Subcutaneous adipose tissue (tissue), 4 donors: ENCODE results near the gene RPL3. TPM values are rescaled to one million over a fixed set of nuclear protein-coding genes. Genes with fewer than 3 reads are reported as not detected.

Source experiments
- CTCF ChIP-seq: fragments of 450-650 bp; IDR thresholded peaks from one replicate; pipeline ENCODE4 v1.5.1; 2016; ENCODE audit warnings: low read depth, mild to moderate bottlenecking, control low read depth, antibody characterized with exemption, moderate library complexity
- total RNA-seq, 4 donors: library from RNA; depleted of rRNA; stranded (reverse); fragments of >200 nt; gene quantifications; one replicate each; pipeline ENCODE4 v1.1.0, GENCODE V29; 2016

Gene RPL3
- total RNA-seq, result 1,000 to 10,000 TPM; 1,287 to 1,894 (median 1,495) TPM

DNA sequence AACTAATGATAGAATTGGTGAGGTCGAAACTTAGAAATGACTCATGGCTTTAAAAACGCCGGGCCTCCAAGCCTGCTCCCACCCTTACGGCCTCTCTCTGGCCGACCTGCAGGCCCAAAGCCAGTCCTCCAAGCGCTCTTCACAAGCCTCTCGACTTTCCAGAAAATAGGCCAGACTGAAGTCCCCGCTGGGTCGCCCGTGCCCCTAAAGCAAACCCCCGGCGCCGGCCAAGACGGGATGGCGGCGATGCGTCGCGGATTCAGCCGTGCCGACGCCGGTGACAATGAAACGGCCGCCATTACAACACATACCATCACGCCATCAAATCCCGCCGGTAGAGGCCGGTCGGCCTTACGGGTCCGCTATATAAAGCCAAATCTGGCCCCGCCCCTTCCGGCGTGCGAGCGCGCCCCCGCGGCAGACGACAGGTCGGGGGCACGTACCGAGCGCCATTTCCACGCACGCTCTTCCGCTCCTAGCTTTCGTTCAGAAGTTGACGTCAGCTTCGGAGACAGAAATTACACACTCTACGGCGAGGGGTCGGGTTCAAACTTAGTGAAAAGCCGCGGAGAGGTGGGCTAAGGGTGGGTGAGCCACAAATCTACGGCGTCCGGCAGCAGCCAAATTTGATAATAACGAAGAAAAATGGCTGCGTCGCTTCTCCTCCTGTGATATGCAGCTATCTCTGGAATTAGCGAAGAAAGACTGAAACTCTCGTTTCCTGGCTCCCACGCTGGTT lies at the start of gene RPL3:
Gene RPL3 (minus strand): TSS at position 340 of the 739 bp plus-strand sequence. CDS start 26 bp downstream, at position 314.
- no peak for TF ChIP-seq CTCF

- TF ChIP-seq CTCF, result no peak
These were observed 49.8 kb upstream of the RPL3 start for GRCh38 chr22:39369186-39369585.

DNA sequence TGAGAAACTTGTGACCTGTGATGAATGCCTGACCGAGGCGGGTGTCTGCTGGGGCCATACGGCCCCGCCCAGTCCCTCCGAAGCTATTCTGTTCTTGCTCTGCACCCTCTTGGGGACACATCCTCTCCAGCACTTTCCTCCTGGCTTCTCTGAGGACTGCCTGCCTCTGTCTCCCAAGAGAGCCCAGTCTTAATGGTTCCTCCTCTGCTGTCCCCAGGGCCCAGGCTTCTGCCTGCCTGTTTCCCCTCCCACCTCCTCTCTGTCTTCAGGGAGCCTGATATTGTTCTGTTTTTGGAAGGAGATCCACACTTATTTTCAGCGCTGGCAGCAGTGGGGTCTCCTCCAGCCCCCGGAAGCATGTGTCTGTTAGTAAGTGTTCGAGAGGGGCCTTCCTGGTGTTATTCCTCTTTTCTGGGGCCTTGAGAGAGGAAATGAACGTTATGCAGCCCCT lies 49.1 kb upstream of the RPL3 start:
- TF ChIP-seq CTCF, result no peak

DNA sequence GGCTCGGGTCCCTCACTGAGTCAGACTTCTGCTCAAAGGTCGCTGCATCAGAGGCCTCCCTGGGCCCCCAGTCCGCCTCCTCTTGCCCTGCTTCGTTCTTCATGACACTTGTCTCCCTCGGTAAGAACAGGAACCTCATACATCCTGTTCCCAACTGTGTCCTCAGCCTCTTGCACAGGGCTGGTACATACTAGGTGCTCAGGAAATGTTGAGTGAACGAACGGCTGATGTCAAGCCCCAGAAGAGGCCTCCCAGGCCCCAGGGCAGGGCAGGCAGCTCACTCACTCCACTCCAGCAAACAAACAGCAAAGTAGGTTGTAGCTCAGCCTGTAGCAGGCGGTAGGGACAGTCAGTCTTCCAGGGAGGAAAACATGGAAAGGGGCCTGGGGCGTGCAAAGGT lies 47.6 kb upstream of the RPL3 start:
- TF ChIP-seq CTCF, result no peak

DNA sequence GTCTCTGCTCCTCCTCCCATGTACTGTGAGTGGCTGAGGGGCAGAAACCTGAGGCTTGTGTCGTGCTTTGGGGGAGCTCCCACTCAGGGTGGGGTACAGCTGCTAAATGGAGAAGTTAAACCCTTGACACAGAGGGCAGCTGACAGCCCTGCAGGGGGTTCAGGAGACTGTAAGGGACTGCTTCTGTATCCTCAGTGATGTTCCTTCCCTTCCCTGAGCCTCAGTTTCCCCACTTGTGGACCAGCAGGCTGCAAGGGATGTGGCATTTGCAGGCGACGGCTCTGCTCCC lies 46.0 kb upstream of the RPL3 start:
- no peak for TF ChIP-seq CTCF

DNA sequence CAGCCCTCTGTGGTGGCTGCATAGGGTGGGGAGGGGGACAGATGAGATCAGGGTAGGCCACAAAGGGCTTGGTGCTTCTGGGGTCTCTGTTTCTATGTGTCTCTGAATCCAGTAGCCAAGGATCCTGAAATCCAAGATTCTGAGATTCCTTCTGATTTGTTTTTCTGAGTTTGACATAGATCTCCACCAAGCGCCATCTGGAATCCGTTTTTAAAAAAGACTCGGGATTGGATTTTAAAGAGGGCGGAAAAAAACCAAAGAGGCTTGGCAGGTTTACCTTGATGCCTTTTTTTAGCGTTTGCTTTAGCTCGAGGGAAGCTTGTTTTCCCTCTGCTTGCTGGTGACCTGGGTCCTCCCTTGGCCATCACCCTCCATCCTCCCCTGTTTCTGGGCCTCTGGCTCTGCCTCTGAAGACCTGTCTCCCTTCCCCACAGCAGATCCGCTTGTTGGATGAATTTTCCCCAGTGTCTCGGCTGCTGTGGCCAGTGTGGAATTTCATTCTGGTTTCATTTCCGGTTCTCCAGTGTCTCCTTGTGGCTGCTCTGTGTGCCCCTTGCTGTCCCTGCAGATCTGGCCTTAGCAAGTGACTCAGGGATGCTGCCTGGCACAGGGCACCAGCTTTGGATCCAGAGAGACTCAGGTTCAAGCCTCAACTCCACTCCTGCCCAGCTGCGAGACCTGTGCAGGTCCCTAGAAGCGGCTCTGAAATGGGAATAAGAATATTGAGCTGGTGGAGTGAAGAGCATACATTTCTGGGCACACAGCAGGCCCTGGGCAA lies 45.5 kb upstream of the RPL3 start:
- TF ChIP-seq CTCF, result no peak

- TF ChIP-seq CTCF, result no peak
These were observed 44.5 kb upstream of the RPL3 start for GRCh38 chr22:39363751-39364515.
